Naive thymus-derived CD4-positive, alpha-beta T cell (primary cell): ENCODE results near the gene TEX29. TPM values are rescaled to one million over a fixed set of nuclear protein-coding genes. Genes with fewer than 3 reads are reported as not detected.

ENCODE experiments used
- ATAC-seq: fragments of 150-1000 bp; cut with Tn5 transposase; 2 replicates; pipeline ENCODE4 v1.10.0; 2021; ENCODE audit warnings: mild to moderate bottlenecking, moderate library complexity
- CTCF ChIA-PET: fragments of 350-600 bp; sonication (Branson Sonifier 250); formaldehyde crosslinking; loops from one replicate; lab custom pipeline; 2021; ENCODE audit warnings: antibody characterized with exemption; lab: Charles Lee
- POLR2A ChIA-PET: fragments of 350-600 bp; sonication (Branson Sonifier 250); formaldehyde crosslinking; loops from one replicate; lab custom pipeline; 2021; ENCODE audit warnings: antibody characterized with exemption, inconsistent platforms; lab: Charles Lee
- DNase-seq, 9 donors: peaks; one replicate each; pipeline versions ENCODE4 v3.0.0 to v3.0.0-alpha.2; 2020 to 2022; ENCODE audit warnings: mixed read lengths in 1 of 9
- H3K27ac ChIP-seq: one replicate; pipeline ENCODE4 v1.7.0; 2013; ENCODE audit warnings: mild to moderate bottlenecking, low read depth, low read length, moderate library complexity
- H3K27me3 ChIP-seq, 2 donors: one replicate each; pipeline ENCODE4 v1.7.0; 2013; ENCODE audit warnings: low read length in 2 of 2, mild to moderate bottlenecking in 2 of 2, moderate library complexity in 2 of 2; ENCODE audit not compliant: control insufficient read depth in 2 of 2, insufficient read depth in 2 of 2
- H3K36me3 ChIP-seq, 3 experiments: 1 replicate in 2 of 3; 2 replicates in 1 of 3; pipeline ENCODE4 v1.7.0; 2013; ENCODE audit warnings: low read length in 3 of 3, mild to moderate bottlenecking in 3 of 3, moderate library complexity in 1 of 3; ENCODE audit not compliant: insufficient read depth in 3 of 3, control insufficient read depth in 2 of 3
- H3K4me1 ChIP-seq, 2 donors: one replicate each; pipeline ENCODE4 v1.7.0; 2013; ENCODE audit warnings: low read length in 2 of 2, mild to moderate bottlenecking in 2 of 2, moderate library complexity in 1 of 2; ENCODE audit not compliant: control insufficient read depth in 2 of 2, insufficient read depth in 2 of 2
- H3K4me3 ChIP-seq: 2 replicates; pipeline ENCODE4 v1.7.0; 2013; ENCODE audit warnings: mild to moderate bottlenecking, low read length
- H3K9me3 ChIP-seq, 3 experiments: 1 replicate in 2 of 3; 2 replicates in 1 of 3; pipeline ENCODE4 v1.7.0; 2013; ENCODE audit warnings: low read length in 3 of 3; ENCODE audit not compliant: control insufficient read depth in 2 of 3
- H3K27ac Mint-ChIP-seq, 9 donors: one replicate each; pipeline ENCODE4 v1.8.0; 2020 to 2022; ENCODE audit warnings: mixed read lengths in 9 of 9, mild to moderate bottlenecking in 8 of 9, moderate library complexity in 5 of 9, inconsistent platforms in 2 of 9
- H3K27me3 Mint-ChIP-seq, 5 donors: one replicate each; pipeline ENCODE4 v1.8.0; 2021 to 2022; ENCODE audit warnings: mixed read lengths in 5 of 5, mild to moderate bottlenecking in 1 of 5
- H3K36me3 Mint-ChIP-seq, 5 donors: one replicate each; pipeline ENCODE4 v1.8.0; 2020 to 2022; ENCODE audit warnings: mixed read lengths in 5 of 5, mild to moderate bottlenecking in 3 of 5, inconsistent platforms in 1 of 5
- H3K4me1 Mint-ChIP-seq, 7 donors: one replicate each; pipeline ENCODE4 v1.8.0; 2020 to 2022; ENCODE audit warnings: mixed read lengths in 7 of 7, mild to moderate bottlenecking in 3 of 7, inconsistent platforms in 1 of 7
- H3K4me3 Mint-ChIP-seq, 10 donors: one replicate each; pipeline ENCODE4 v1.8.0; 2020 to 2022; ENCODE audit warnings: mild to moderate bottlenecking in 10 of 10, mixed read lengths in 10 of 10, moderate library complexity in 6 of 10, inconsistent platforms in 2 of 10
- H3K9me3 Mint-ChIP-seq, 11 donors: one replicate each; pipeline ENCODE4 v1.8.0; 2020 to 2022; ENCODE audit warnings: mixed read lengths in 11 of 11, mild to moderate bottlenecking in 4 of 11, inconsistent platforms in 1 of 11, moderate library complexity in 1 of 11
- intact Hi-C, 2 donors: fragments of 100-400 bp; cut with micrococcal nuclease; formaldehyde crosslinking; loops; one replicate each; pipeline ENCODE4 v1.15.1; 2023
- polyA plus RNA-seq, 2 donors: library from polyadenylated mRNA; unstranded; fragments of 300-500 nt; fragmentation: Illumina TruSeq; gene quantifications; one replicate each; pipeline ENCODE4 v1.2.3, GENCODE V29; 2021
- total RNA-seq, 6 experiments: library from RNA in 5 of 6; stranded (reverse) in 5 of 6; gene quantifications; 1 replicate in 5 of 6; 2 replicates in 1 of 6; pipeline ENCODE4 v1.2.3 and lab custom pipeline; 2021 to 2026

TEX29 gene
- total and polyA plus RNA-seq, 7 experiments from 2014 or later: 0.34 to 1.5 (median 0.64) TPM; not detected in 2

DNA sequence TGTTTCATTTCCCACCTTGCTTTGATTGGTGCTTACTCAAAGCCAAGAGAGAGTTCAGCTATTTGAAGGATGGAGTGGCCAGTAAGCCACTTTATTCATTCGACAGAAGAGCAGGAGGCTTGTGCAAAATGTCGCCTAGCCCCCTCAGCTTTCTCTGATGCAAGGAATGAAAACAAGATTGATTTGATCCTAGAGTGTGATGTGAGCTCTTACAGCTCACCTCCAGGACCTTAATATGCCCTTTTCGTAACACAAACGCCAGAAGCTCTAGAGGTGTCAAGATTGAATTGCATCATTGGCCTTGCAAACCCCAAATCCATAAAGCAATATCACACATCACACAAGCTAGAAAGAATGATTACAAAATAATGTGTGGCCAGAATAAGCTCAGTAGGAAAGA is 36.4 kb downstream of the TEX29 start:
- Mint-ChIP-seq H3K4me3 (no peak overlapping the region), H3K4me1 (peaks cover 2 to 17% (median 13%) of the 10 kb centered on the region in 7 donors), H3K9me3 (peaks cover 0 to 8% (median 4%) of the 10 kb centered on the region in 11 donors), H3K36me3 (peaks cover 0 to 7% (median 1%) of the 10 kb centered on the region in 5 donors), H3K27ac (no peak overlapping the region), H3K27me3 (peaks cover 0 to 15% (median 0%) of the 10 kb centered on the region in 5 donors)
- Histone ChIP-seq H3K27ac (no peak overlapping the region), H3K4me1 (no peaks in the 10 kb centered on the region), H3K36me3 (no peaks in the 10 kb centered on the region), H3K27me3 (no peaks in the 10 kb centered on the region), H3K9me3 (no peaks in the 10 kb centered on the region), H3K4me3 (no peak overlapping the region)
- ChIA-PET POLR2A (no interaction called here), CTCF (no interaction called here)
- DNase-seq (no peak), ATAC-seq (no peak)
- intact Hi-C loops: no loop called here

DNA sequence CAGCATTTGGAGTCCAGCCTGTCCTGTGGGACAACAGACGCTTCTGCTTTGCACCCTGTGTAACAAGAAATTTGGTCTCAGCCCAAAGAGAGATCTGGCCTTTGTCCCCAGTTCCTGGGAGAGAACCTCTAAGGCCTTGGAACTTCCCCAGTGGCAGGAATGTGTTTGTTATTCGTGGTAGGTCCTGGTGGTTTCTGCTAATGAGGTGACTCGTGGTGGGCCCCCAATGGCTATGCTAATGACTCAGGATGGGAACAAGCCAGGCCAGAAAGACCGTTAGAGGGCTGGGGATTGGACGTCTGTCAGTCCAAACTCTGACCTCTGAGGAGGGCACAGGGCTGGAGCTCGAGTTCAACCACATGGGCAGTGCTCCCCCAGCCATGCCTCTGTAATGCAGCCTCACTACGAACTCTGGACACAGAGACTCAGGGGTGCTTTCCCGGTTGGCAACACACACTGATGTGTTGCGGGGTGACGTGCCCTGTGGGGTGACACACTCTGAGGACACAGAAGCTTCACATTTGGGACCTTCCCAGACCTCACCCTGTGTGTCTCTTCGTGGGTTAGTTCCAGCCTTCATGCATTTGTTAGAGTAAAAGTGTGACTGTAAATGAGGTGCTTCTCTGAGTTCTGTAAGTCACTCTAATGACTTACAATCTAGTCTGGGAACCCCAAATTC is 38.9 kb downstream of the TEX29 start:
- Mint-ChIP-seq H3K4me3 (no peak overlapping the region), H3K4me1 (peaks cover 2 to 16% (median 13%) of the 10 kb centered on the region in 7 donors), H3K27me3 (peaks cover 0 to 5% (median 3%) of the 10 kb centered on the region in 5 donors), H3K9me3 (no peaks in the 10 kb centered on the region), H3K36me3 (no peaks in the 10 kb centered on the region), H3K27ac (no peak overlapping the region)
- no peak for DNase-seq
- no peaks in the 10 kb centered on the region for H3K27me3 ChIP-seq
- CTCF ChIA-PET: no interaction called here
- H3K4me3 ChIP-seq: no peak overlapping the region
- H3K9me3 ChIP-seq: no peaks in the 10 kb centered on the region
- intact Hi-C loops: no loop called here
- no peaks in the 10 kb centered on the region for H3K36me3 ChIP-seq
- no peak overlapping the region for H3K27ac ChIP-seq
- ATAC-seq: no peak
- POLR2A ChIA-PET: no interaction called here
- H3K4me1 ChIP-seq: no peaks in the 10 kb centered on the region

DNA sequence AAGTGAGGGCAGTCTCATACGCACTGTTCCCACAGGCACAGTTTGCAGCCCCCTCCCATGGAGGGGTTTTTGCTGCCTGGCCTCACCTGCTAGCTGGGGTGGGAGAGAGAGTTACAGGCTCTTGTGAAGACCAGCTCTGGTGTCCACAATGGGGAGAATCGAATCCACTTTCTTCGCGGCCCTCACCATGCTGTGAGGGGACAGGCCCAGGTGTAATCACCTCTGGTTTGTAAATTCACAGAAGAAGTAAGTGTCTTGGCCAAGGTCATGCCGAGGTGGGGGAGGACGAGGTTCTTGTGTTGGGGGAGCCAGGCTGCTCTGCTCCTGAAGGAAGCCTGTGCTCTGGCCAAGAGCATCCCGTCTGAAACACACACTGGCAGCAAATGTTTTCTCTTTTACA is 39.5 kb downstream of the TEX29 start:
- Histone ChIP-seq H3K4me1 (no peaks in the 10 kb centered on the region), H3K27me3 (no peaks in the 10 kb centered on the region), H3K27ac (no peak overlapping the region), H3K9me3 (no peaks in the 10 kb centered on the region), H3K36me3 (no peaks in the 10 kb centered on the region), H3K4me3 (no peak overlapping the region)
- H3K27me3 Mint-ChIP-seq: peaks cover 0 to 5% (median 0%) of the 10 kb centered on the region in 5 donors
- DNase-seq (no peak), ATAC-seq (no peak)
- no peak overlapping the region for H3K4me3 Mint-ChIP-seq
- no peaks in the 10 kb centered on the region for H3K36me3 Mint-ChIP-seq
- peaks cover 0 to 11% (median 8%) of the 10 kb centered on the region in 7 donors for H3K4me1 Mint-ChIP-seq
- ChIA-PET CTCF (no interaction called here), POLR2A (no interaction called here)
- intact Hi-C loops: no loop called here
- no peaks in the 10 kb centered on the region for H3K9me3 Mint-ChIP-seq
- H3K27ac Mint-ChIP-seq: no peak overlapping the region

DNA sequence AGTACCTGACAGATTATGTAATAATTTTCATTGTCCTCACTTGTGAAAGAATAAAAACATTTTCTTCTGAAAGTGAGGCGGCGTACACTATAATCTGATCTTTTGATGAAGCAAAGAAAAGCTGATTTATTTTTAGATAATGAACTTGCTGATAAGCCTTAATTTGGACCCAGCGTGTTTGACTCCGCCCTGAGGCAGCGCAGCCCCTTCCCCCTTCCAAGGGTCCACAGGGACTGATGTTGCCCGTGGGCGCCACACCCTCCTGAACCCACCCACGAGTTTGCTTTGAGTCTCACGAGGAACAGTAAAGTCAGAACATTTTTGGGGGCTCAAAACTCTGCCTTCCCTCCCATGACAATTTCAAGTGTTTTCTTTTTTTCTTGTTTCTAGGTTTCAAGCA is 40.0 kb downstream of the TEX29 start:
- no peaks in the 10 kb centered on the region for H3K36me3 Mint-ChIP-seq
- CTCF ChIA-PET: no interaction called here
- H3K27me3 Mint-ChIP-seq: peaks cover 0 to 5% (median 0%) of the 10 kb centered on the region in 5 donors
- peaks cover 0 to 5% (median 4%) of the 10 kb centered on the region in 7 donors for H3K4me1 Mint-ChIP-seq
- H3K4me3 ChIP-seq: no peak overlapping the region
- H3K4me3 Mint-ChIP-seq: no peak overlapping the region
- H3K27ac ChIP-seq: no peak overlapping the region
- H3K27ac Mint-ChIP-seq: no peak overlapping the region
- no peak for ATAC-seq
- H3K27me3 ChIP-seq: no peaks in the 10 kb centered on the region
- no peaks in the 10 kb centered on the region for H3K9me3 Mint-ChIP-seq
- no peaks in the 10 kb centered on the region for H3K4me1 ChIP-seq
- H3K9me3 ChIP-seq: no peaks in the 10 kb centered on the region
- no peaks in the 10 kb centered on the region for H3K36me3 ChIP-seq
- POLR2A ChIA-PET: no interaction called here
- DNase-seq: no peak
- intact Hi-C loops: no loop called here

DNA sequence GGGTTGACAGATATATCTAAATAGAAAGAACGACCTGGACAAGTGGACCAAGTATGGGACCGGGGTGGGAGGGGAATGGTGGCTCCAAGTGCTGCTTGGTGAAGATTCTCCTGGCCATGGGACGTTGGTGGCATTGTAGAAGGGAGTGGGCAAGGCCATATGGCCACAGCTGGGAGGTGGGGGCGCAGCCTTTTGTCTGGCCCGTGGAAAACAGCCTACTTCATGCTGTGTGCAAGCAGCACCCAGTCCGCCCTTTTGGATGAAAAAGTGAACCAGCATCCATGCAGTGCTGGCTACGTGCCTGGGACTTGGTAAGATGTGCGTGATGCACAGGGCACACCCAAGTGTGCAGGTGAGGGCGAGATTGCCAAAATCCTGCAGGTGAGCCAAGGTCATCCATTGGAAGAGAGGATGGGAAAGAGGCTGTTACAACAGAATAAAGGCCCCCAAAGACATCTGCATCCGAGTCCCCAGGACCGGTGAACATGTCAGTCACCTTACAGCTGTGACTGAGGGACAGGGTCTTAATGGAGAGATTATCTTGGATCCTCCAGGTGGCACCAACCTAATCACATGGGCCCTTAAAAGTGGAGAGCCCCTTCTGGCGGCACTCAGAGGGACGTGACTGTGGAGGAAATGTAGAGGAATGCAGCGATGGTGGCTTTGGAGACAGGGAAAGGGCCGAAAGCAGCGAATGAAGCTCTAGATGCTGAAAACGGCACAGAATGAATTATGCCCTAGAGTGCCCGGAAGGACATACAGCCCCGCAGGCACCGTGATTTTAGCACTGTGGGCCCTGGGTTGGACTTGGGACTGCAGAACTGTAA is 40.8 kb downstream of the TEX29 start:
- H3K27ac Mint-ChIP-seq: no peak overlapping the region
- ATAC-seq: no peak
- no peak overlapping the region for H3K4me3 ChIP-seq
- peaks cover 0 to 5% (median 0%) of the 10 kb centered on the region in 5 donors for H3K27me3 Mint-ChIP-seq
- no peak for DNase-seq
- no peaks in the 10 kb centered on the region for H3K36me3 Mint-ChIP-seq
- no peak overlapping the region for H3K4me3 Mint-ChIP-seq
- no peaks in the 10 kb centered on the region for H3K36me3 ChIP-seq
- CTCF ChIA-PET: no interaction called here
- intact Hi-C loops: no loop called here
- no peaks in the 10 kb centered on the region for H3K9me3 Mint-ChIP-seq
- POLR2A ChIA-PET: no interaction called here
- no peaks in the 10 kb centered on the region for H3K4me1 ChIP-seq
- H3K9me3 ChIP-seq: no peaks in the 10 kb centered on the region
- H3K4me1 Mint-ChIP-seq: no peaks in the 10 kb centered on the region
- H3K27ac ChIP-seq: no peak overlapping the region
- no peaks in the 10 kb centered on the region for H3K27me3 ChIP-seq

DNA sequence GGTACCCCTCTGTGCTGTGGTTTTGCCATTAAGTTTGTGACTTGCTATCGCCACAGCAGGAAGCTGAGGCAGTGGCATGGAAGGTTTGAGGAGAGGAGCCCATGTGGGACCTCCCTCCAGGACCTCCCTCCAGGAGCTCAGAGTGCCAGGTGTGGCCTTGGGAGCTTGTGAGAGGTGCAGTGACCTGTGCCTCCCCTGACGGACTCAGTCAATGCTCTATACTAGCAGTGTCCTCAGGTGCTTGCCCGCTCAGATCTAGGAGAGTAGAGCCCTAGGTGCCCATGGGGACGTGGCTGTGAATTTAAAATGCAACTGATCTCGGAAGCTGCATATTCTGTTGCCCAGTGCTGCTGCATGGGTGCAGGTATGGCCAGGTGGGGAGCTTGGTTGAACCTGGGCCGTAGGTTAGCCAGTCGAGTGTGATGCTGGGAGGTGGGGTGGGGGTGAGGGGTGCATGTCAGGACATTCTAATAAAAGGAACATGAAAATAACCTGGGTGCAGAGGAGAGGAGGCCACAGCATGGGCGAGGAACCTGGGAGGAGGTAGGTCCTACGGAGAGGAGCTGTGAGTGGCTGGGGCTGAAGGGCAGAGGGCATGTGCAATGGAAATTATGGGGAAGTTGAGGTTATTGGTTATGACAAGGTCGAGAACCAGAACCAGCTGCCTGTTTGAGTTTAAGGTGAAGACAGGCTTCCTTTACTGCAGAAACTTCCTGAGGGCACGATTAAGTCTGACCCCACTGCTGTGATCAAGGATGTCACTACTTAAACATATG is 41.6 kb downstream of the TEX29 start:
- Mint-ChIP-seq H3K27ac (no peak overlapping the region), H3K9me3 (no peaks in the 10 kb centered on the region), H3K27me3 (peaks cover 0 to 5% (median 0%) of the 10 kb centered on the region in 5 donors), H3K4me3 (no peak overlapping the region), H3K36me3 (no peaks in the 10 kb centered on the region), H3K4me1 (no peaks in the 10 kb centered on the region)
- H3K4me1 ChIP-seq: no peaks in the 10 kb centered on the region
- H3K27me3 ChIP-seq: no peaks in the 10 kb centered on the region
- H3K27ac ChIP-seq: no peak overlapping the region
- no peak for DNase-seq
- H3K36me3 ChIP-seq: no peaks in the 10 kb centered on the region
- no peak for ATAC-seq
- no peak overlapping the region for H3K4me3 ChIP-seq
- CTCF ChIA-PET: no interaction called here
- no peaks in the 10 kb centered on the region for H3K9me3 ChIP-seq
- intact Hi-C loops: no loop called here
- POLR2A ChIA-PET: no interaction called here
